H1 (cell line): Measurements from ENCODE around the gene EYA2. TPM values are rescaled to one million over a fixed set of nuclear protein-coding genes. Genes with fewer than 3 reads are reported as not detected.
A peak's percentile ranks its signal among the peaks of the same experiment; 100 is the strongest.

Experiments used
- CTCF ChIA-PET: fragments of 300-600 bp; sonication (Branson Sonifier 250); formaldehyde crosslinking; loops from one replicate; lab custom pipeline; 2021; ENCODE audit not compliant: partially characterized antibody; lab: Charles Lee
- POLR2A ChIA-PET: fragments of 300-600 bp; sonication (Branson Sonifier 250); formaldehyde crosslinking; loops from one replicate; lab custom pipeline; 2021; ENCODE audit warnings: inconsistent platforms; ENCODE audit not compliant: partially characterized antibody; lab: Charles Lee
- DNase-seq, 2 experiments: peaks; one replicate each; pipeline versions ENCODE4 v3.0.0 to v3.0.0-alpha.2; 2010 to 2022; ENCODE audit warnings: low spot score in 2 of 2, low read depth in 1 of 2, mixed read lengths in 1 of 2
- FAIRE-seq: peaks from 2 replicates; lab custom pipeline; 2011; peaks lifted over from hg19 to GRCh38; lab: Jason Lieb, UNC
- H2AFZ ChIP-seq: 2 replicates; pipeline ENCODE4 v1.8.1; 2012; ENCODE audit warnings: low read length, inconsistent platforms
- H2AK5ac ChIP-seq: 2 replicates; pipeline ENCODE4 v1.6.1; 2013; ENCODE audit warnings: low read depth, low read length
- H2BK120ac ChIP-seq: replicated peaks from 2 replicates; pipeline ENCODE3; 2013; ENCODE audit warnings: low read depth, low read length, inconsistent platforms
- H2BK12ac ChIP-seq: 2 replicates; pipeline ENCODE4 v1.6.1; 2013; ENCODE audit warnings: low read depth, low read length
- H2BK15ac ChIP-seq: 2 replicates; pipeline ENCODE4 v1.6.1; 2013; ENCODE audit warnings: low read length
- H2BK20ac ChIP-seq: 2 replicates; pipeline ENCODE4 v1.6.1; 2013; ENCODE audit warnings: low read length
- H2BK5ac ChIP-seq: 2 replicates; pipeline ENCODE4 v1.6.1; 2013; ENCODE audit warnings: low read depth, low read length
- H3K14ac ChIP-seq: 2 replicates; pipeline ENCODE4 v1.6.1; 2013; ENCODE audit warnings: inconsistent platforms; ENCODE audit not compliant: insufficient read length
- H3K18ac ChIP-seq: 2 replicates; pipeline ENCODE4 v1.6.1; 2013; ENCODE audit warnings: low read length; ENCODE audit errors: extremely low read depth
- H3K23ac ChIP-seq: 2 replicates; pipeline ENCODE4 v1.6.1; 2013; ENCODE audit warnings: inconsistent platforms; ENCODE audit not compliant: insufficient read length
- H3K23me2 ChIP-seq: 2 replicates; pipeline ENCODE4 v1.6.1; 2013; ENCODE audit warnings: low read depth, low read length
- H3K27ac ChIP-seq: 2 replicates; pipeline ENCODE4 v1.6.1; 2011; ENCODE audit warnings: low read depth, low read length, inconsistent platforms
- H3K27me3 ChIP-seq, 4 experiments: replicated peaks in 1 of 4; 1 replicate in 1 of 4; 2 replicates in 3 of 4; pipeline versions ENCODE4 v1.6.1 to v1.8.1; 2011 to 2013; ENCODE audit warnings: low read length in 3 of 4, mild to moderate bottlenecking in 3 of 4, inconsistent platforms in 2 of 4, mixed read lengths in 2 of 4, moderate library complexity in 1 of 4; ENCODE audit not compliant: control insufficient read depth in 3 of 4, insufficient read depth in 3 of 4; ENCODE audit errors: extremely low read depth in 1 of 4
- H3K36me3 ChIP-seq, 4 experiments: 2 replicates each; pipeline versions ENCODE4 v1.6.1 to v1.8.1; 2011 to 2013; ENCODE audit warnings: mild to moderate bottlenecking in 4 of 4, low read length in 3 of 4, moderate library complexity in 2 of 4, control low read depth in 1 of 4, inconsistent platforms in 1 of 4; ENCODE audit not compliant: insufficient read depth in 4 of 4, control insufficient read depth in 2 of 4
- H3K4ac ChIP-seq: replicated peaks from 2 replicates; pipeline ENCODE3; 2013; ENCODE audit warnings: low read length, low read depth, mixed read lengths, inconsistent platforms; ENCODE audit not compliant: insufficient read length
- H3K4me1 ChIP-seq, 4 experiments: replicated peaks in 1 of 4; 1 replicate in 1 of 4; 2 replicates in 3 of 4; pipeline versions ENCODE4 v1.6.1 to v1.8.1; 2011 to 2013; ENCODE audit warnings: low read length in 3 of 4, inconsistent platforms in 2 of 4, mixed read lengths in 1 of 4; ENCODE audit not compliant: insufficient read depth in 4 of 4, control insufficient read depth in 3 of 4
- H3K4me2 ChIP-seq, 2 experiments: 2 replicates each; pipeline versions ENCODE4 v1.6.1 to v1.8.1; 2011 to 2013; ENCODE audit warnings: low read depth in 2 of 2, low read length in 2 of 2, control low read depth in 1 of 2, inconsistent platforms in 1 of 2, mild to moderate bottlenecking in 1 of 2; ENCODE audit not compliant: insufficient read depth in 1 of 2
- H3K4me3 ChIP-seq, 4 experiments: fragments of 200-600, 300-600 bp in 1 of 4; sonication (generic), shearing (Covaris generic), sonication (Bioruptor Twin) in 1 of 4; 2 replicates each; pipeline versions ENCODE4 v1.5.1 to v1.8.1; 2011 to 2016; ENCODE audit warnings: low read length in 4 of 4, low read depth in 3 of 4, control low read depth in 2 of 4, inconsistent platforms in 2 of 4, mild to moderate bottlenecking in 2 of 4, mixed read lengths in 1 of 4, moderate library complexity in 1 of 4; ENCODE audit not compliant: insufficient read depth in 2 of 4; ENCODE audit errors: extremely low read depth in 1 of 4
- H3K56ac ChIP-seq: replicated peaks from 2 replicates; pipeline ENCODE3; 2013; ENCODE audit warnings: low read depth, mild to moderate bottlenecking, mixed read lengths, low read length, inconsistent platforms; ENCODE audit not compliant: insufficient read length
- H3K79me1 ChIP-seq: 2 replicates; pipeline ENCODE4 v1.6.1; 2013; ENCODE audit warnings: low read depth, low read length, control low read depth
- H3K79me2 ChIP-seq, 2 experiments: 2 replicates each; pipeline versions ENCODE4 v1.6.1 to v1.8.1; 2012 to 2013; ENCODE audit warnings: low read length in 2 of 2, mild to moderate bottlenecking in 2 of 2, inconsistent platforms in 1 of 2; ENCODE audit not compliant: insufficient read depth in 2 of 2, control insufficient read depth in 1 of 2
- H3K9ac ChIP-seq, 4 experiments: replicated peaks in 1 of 4; 1 replicate in 1 of 4; 2 replicates in 3 of 4; pipeline versions ENCODE4 v1.6.1 to v1.8.1; 2011 to 2013; ENCODE audit warnings: low read depth in 3 of 4, low read length in 3 of 4, control low read depth in 2 of 4, mild to moderate bottlenecking in 2 of 4, moderate library complexity in 2 of 4, inconsistent platforms in 1 of 4; ENCODE audit errors: extremely low read depth in 1 of 4
- H3K9me3 ChIP-seq, 2 experiments: 2 replicates each; pipeline versions ENCODE4 v1.6.1 to v1.8.1; 2012 to 2013; ENCODE audit warnings: mild to moderate bottlenecking in 2 of 2, moderate library complexity in 2 of 2, control low read depth in 1 of 2, inconsistent platforms in 1 of 2, low read depth in 1 of 2, low read length in 1 of 2, mixed read lengths in 1 of 2; ENCODE audit not compliant: insufficient read depth in 2 of 2
- H4K20me1 ChIP-seq, 2 experiments: replicated peaks in 1 of 2; 2 replicates each; pipeline versions ENCODE3 to v1.8.1; 2011 to 2013; ENCODE audit warnings: inconsistent platforms in 2 of 2, low read length in 2 of 2, mild to moderate bottlenecking in 1 of 2; ENCODE audit not compliant: insufficient read depth in 2 of 2, control insufficient read depth in 1 of 2
- H4K5ac ChIP-seq: 2 replicates; pipeline ENCODE4 v1.6.1; 2013; ENCODE audit warnings: low read length, low read depth, mixed read lengths, inconsistent platforms; ENCODE audit not compliant: insufficient read length
- H4K8ac ChIP-seq: 2 replicates; pipeline ENCODE4 v1.8.0; 2013; ENCODE audit warnings: mild to moderate bottlenecking, moderate library complexity, low read length, inconsistent platforms; ENCODE audit not compliant: insufficient read depth; ENCODE audit errors: extremely low read depth
- H4K91ac ChIP-seq: replicated peaks from 2 replicates; pipeline ENCODE3; 2013; ENCODE audit warnings: low read length, mixed read lengths, inconsistent platforms; ENCODE audit not compliant: insufficient read length
- GABPA ChIP-seq: IDR thresholded peaks from 2 replicates; pipeline ENCODE4 v1.6.1; 2011; ENCODE audit warnings: mild to moderate bottlenecking, low read length, moderate library complexity, borderline replicate concordance; ENCODE audit not compliant: insufficient read depth
- WGBS, 2 experiments: shearing (Covaris generic) in 1 of 2; methylation state at CpG; one replicate each; pipeline versions ENCODE4 v1.1.6 to v1.1.7; 2013 to 2015; ENCODE audit warnings: low lambda C conversion rate in 2 of 2, mixed read lengths in 2 of 2, inconsistent platforms in 1 of 2, low coverage in 1 of 2, missing lambda C conversion rate in 1 of 2; ENCODE audit not compliant: insufficient replicate concordance in 2 of 2, insufficient coverage in 1 of 2, insufficient read length in 1 of 2; ENCODE audit errors: extremely low coverage in 1 of 2, missing lambda C conversion rate in 1 of 2; 5-methylcytosine and 5-hydroxymethylcytosine counted together
- polyA plus RNA-seq, 7 experiments: library from polyadenylated mRNA; depleted of rRNA in 3 of 7; stranded (reverse) in 5 of 7; unstranded in 2 of 7; fragments of >200 nt in 5 of 7; fragments of 200-250 nt in 2 of 7; gene quantifications; 1 replicate in 5 of 7; 2 replicates in 1 of 7; 4 replicates in 1 of 7; pipeline versions ENCODE4 v1.2.1 to v1.2.3, GENCODE V29; 2011 to 2013; ENCODE audit warnings: missing spikeins in 2 of 7, mixed read lengths in 2 of 7
- total RNA-seq: library from RNA; stranded (reverse); fragmentation: NEBNext Ultra II Directional; extraction: Animal tissue kit (Norgen Biotek cat#: 25700); gene quantifications from 2 replicates; pipeline ENCODE4 v1.2.1, GENCODE V29; 2021

Gene EYA2
- total and polyA plus RNA-seq, 2 of the 8 experiments (the other 6 are each of a cell fraction or from before 2014, with no cell fraction given) = 1.6 to 1.7 TPM

DNA sequence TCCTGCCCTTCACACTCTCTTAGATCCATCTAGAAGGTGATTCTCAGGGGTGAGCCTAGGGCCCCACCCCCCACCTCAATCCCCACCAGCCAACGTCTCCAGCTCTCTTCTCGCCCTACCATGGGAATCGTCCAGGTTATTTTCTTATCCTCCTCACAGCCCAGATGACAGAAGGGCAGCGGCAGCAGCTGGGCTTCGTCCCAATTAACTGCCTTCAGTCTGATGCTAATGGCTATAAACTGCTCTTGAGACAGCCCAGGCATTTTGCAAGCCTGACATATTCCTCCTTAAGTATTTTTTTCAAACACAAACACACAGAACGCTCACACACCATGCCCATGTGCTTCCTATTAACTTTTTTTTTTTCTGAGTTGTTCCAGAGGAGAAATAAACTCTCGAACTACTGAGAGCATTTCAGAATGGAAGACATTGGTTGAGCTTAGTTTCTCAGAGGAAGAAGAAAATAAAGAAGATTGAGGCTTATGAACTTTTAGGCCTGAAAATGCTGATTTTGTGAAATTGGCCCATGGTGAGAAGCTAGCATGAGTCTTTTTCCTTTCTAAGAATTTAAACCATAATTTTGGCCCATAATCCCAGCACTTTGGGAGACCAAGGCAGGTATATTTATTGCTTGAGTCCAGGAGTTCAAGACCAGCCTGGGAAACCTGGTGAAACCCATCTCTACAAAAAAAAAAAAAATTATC is 124.6 kb downstream of the EYA2 start:
- 87% methylated on average over 7 of the region's 7 CpGs; no CpG with 5 or more reads in 1 of the 2 experiments for WGBS, 2 experiments
- Histone ChIP-seq H4K8ac (0 out of 2 replicates have a peak overlapping the region, but pooled peaks have one; percentile 8), H3K9me3 (no peaks in the 10 kb centered on the region), H4K91ac (no peak overlapping the region), H2BK15ac (no peak overlapping the region), H3K18ac (no peak overlapping the region), H3K9ac (no peak overlapping the region), H2BK120ac (no peak overlapping the region), H2AK5ac (no peak overlapping the region), H3K79me2 (no peaks in the 10 kb centered on the region), H3K79me1 (no peaks in the 10 kb centered on the region), H2BK20ac (no peak overlapping the region), H3K27ac (no peak overlapping the region), H3K27me3 (no peaks in the 10 kb centered on the region), H3K36me3 (no peaks in the 10 kb centered on the region; a peak in 1 of 8 replicates), H3K14ac (no peak overlapping the region), H2AFZ (no peak overlapping the region), H3K4me3 (no peak overlapping the region), H2BK5ac (no peak overlapping the region), H4K5ac (no peak overlapping the region), H3K56ac (no peak overlapping the region), H2BK12ac (no peak overlapping the region), H3K4me2 (no peak overlapping the region), H3K4me1 (no peaks in the 10 kb centered on the region; a peak in 1 of 7 replicates), H3K23me2 (no peaks in the 10 kb centered on the region), H4K20me1 (no peaks in the 10 kb centered on the region), H3K23ac (no peak overlapping the region), H3K4ac (no peak overlapping the region)
- ChIA-PET POLR2A (interaction anchor here (0.6 kb wide), 1 partner anchor 17 kb away, joined by 3 read pairs; no protein-coding TSS in a partner anchor), CTCF (interaction anchor here (0.6 to 1.6 kb wide), 7 partner anchors 9 to 1255 kb away, joined by 3 to 4 read pairs (median 4); no protein-coding TSS in a partner anchor)
- DNase-seq = no peak
- no peak for FAIRE-seq
- no peak for TF ChIP-seq GABPA
